Measurements from ENCODE around the gene CCN2.

Gene CCN2

DNA sequence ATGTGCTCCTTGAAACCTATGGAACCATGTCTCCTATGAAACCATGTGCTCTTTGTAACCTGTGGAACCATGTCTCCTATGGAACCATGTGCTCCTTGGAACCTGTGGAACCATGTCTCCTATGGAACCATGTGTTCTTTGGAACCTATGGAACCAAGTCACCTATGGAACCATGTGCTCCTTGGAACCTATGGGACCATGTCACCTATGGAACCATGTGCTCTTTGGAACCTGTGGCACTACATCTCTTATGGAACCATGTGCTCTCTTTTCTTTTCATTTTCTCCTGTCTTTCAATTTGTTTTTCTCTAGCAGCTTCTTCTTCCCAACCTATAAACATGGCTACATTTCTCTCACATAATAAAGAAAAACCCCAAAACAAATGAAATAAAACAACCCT lies 11.9 kb upstream of the CCN2 start:
- DNase-seq = no peak

DNA sequence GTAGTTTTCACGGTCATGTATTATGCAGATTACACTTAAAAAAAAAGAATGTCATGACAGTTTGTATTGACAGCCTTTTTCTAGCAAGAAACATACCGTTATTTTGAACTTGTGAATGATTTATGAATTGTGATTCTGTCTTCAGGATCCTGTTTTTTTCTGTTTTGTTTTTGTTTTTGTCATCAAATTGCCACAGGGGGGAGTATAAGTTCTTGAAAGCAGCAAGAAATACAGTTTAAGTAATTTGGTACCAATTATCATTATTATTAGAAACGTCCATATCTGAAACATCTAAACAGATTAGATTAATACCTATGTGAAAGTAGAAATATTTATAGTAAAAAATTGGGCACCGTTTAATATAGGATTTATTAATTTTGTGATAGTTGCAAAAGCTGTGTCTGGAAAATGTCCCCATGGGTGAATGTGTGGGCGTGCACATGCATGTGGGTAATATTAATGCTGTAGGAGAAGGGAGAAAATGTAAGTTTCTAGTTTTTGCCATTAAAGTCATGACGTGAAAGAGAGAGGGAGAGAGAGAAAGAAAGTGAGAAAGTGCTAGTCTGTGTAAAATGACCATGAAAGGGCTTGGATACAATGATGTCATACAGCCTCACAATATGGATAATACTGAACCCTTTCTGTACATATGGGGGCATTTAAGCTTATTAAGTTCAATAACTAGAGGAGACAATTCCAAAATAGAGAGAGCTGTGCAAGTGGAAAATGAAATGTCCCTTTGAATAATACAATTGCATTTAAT lies 9.4 kb upstream of the CCN2 start:
- DNase-seq = no peak

DNA sequence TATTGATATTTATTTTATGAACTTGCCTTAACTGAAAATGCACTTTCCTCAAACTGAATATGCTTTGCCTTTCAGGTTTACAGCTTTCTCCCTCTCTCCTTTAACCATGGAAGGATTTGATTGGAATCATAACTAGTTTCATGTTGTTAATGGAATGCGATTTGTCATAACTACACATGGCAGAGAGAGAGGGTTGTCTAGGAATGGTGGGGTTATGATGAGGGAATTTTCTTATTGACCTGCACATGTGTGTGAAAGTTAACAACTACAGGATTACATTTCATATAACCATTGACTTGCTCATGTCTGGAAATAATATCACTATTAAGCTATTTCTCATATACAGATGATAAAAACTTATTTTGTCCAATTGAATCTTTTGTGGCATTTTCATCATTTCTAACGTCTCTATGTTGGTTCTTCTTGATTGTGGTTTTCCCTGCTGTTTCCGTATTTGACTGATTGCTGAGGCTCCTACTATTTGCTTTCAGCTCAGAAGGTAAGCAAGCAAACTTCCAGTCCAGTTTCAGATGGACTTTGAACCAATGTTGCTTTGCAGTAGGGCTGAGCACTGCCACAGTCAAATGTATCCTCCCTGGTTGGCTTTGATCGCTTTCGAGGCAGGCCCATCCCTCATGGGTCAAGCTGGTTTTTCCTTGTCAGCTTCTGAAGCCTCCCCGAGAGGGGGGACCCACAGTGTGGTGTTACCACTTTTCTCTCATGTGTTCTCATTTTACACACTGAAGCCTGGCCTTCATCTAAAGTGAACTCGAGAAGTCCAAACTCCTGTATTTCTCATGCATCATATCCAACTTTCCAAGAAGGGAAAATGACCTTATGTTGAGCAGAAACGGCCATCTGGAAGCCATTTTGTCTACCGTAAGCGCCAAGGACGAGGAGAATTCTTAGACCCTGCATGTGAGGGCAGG lies 7.6 kb upstream of the CCN2 start:
- no peak for DNase-seq

DNA sequence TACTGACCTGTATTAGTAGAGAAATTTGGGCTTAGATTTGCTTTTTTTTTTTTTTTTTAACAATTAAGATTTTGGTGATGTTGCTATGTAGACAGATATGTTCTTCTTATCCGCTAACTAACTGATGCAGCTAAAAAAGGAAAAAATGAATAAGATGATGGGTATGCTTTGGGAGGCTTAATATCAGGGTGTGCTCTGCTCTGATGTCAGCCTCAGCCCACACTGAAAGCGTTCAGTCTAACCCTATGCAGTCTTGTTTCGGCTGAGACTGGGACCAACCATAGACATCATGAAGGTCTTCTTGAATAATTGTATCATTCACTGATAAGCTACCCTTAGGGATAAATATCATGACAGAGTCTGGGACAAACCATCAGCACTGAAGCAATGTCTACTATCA lies 6.9 kb upstream of the CCN2 start:
- no peak for DNase-seq

DNA sequence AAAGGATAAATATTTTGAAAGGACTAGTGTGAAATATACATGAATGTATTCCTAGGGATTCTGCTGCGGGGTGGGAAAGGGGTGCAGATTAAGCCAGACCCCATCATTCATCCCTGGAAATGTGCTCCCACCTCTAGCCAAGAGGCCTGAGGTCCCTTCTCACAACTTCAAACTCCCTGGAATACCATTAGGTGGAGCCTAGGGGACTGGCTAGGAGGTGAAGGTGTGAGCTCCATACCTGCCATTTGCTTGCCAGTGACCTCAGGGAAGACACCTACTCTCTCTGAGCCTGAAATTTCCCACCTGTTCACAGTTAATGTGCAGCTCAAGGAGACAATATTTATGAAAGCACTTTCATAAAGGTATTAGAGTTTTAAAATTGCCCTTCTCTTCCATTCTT lies 4.7 kb upstream of the CCN2 start:
- no peak for DNase-seq

DNA sequence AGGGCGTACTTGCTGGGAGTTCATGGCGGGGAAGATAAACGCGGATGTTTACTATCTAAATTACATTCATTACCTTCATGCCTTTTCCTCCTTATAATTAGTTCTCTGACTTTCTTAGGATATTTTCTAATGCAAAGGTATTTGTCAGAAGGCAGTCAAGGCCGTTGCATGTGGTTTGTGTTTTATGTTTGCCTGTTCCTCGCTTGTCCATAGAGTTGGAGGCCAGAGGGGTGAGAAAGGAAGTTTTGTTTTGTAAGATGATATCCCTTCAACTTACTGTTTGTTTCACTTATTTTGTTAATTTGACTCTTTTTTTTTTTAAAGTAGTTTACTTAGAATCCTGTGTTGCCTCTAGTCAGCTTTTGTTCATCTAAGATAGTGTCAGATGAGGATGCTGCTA lies 4.0 kb upstream of the CCN2 start:
- DNase-seq = no peak

DNA sequence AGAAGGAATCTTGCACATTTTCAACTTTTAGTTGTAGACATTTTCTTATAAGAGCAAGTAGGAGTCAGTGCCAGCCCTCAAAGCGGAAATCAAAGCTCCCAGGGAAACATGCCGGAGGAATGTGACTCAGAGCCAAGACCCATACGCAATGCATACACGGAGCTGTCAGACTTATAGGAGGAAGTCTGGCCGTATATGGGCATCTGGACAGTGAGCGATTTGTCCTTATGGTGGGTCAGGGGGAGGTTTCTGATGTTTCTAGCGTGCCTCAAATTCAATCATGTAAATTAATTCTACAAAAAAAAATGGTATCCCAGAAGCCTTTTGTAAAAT lies 3.6 kb upstream of the CCN2 start:
- peak in 1 of 2 experiments; percentile 44 for DNase-seq

DNA sequence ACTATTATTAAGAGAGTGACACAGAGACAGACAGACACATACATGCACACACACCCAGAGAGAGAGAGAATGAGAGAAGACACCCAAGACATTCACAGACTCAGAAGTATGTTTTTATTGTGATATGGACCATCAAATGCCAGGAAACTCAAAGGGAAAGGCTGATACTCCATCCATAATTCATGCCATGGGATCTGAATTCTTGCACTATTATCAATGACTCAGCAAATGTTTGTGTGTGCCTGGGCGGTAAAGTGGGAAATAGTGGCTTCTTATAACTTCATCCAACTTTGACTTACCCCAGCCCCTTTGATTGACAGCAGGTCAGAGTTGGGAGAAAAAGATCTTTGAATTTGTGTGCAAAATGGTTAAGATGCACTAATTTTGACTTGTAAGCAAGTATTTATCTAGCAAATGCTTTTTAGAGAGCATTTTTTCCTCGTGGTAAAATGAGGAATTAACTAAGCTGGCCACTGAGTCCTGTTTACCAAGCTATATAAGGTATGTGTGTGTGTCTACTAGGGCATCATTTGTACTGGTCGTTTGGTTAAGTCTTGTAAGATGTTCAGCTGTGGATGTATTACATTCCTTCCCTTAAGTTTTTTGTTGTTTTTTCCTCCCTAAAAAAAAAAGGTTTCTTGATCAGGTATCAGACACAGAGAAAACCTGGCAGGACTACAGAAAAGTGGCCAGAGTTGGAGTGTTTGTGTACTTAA lies 3.0 kb upstream of the CCN2 start:
- no peak for DNase-seq

DNA sequence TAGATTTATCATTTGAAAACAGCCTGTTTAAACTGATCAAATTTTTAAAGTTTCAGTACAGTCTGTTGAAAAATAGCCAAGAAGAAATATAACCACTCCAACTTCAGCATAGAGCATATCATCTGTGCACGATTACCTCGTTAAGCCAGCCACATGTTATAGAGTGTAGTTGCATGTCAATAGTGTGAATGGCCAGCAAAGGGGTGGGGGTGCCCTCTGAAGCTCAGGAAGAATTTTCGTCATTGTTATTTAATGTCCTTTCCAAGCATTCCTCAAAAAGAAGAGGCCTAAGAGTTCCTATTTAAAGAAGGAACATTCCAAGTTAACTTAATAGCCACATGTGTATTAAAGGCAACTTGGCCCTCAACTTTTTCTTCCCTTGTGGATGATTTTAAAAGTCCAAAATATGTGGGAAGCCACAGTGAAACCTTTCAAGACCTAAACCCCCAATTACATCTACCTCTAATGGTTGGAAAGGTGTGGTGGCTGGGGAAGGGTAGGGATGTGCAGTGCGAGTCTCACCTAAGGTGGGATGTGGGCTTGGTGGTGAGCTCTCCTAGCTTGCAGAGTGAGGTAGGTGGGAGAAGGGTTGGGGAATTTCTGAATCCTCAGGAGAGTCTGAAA lies 1.8 kb upstream of the CCN2 start:
- no peak for DNase-seq

DNA sequence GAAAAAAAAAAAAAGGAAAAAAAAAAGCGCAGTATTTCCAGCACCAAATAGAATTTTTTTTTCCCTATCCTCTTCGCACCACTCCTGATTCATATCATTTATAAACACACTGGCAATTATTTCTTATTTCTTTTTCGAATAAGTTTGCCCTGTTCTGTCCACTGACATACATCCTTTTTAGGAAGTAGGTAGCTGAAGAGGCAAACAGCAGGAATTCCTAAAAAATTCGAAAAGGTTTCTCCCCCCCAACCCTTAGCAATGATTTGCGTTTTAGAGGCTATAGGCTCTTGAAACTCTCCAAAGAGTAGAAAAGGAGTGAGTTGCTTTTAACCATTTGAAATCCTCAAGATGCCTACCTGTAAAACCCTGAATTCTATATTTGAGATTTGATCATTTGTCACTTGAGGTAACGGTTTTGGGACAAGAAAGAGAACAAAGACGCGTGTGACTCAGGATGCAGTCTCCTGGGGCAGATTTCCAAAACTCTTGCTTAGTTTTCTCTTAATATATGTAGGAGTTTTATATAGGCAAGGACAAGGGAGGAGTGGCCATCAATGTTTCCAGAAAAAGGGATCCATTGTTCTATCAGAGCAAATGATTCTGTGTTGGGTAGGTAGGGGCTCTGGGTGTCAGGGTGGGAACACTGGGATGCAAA lies 531 bp upstream of the CCN2 start:
- DNase-seq = no peak

DNA sequence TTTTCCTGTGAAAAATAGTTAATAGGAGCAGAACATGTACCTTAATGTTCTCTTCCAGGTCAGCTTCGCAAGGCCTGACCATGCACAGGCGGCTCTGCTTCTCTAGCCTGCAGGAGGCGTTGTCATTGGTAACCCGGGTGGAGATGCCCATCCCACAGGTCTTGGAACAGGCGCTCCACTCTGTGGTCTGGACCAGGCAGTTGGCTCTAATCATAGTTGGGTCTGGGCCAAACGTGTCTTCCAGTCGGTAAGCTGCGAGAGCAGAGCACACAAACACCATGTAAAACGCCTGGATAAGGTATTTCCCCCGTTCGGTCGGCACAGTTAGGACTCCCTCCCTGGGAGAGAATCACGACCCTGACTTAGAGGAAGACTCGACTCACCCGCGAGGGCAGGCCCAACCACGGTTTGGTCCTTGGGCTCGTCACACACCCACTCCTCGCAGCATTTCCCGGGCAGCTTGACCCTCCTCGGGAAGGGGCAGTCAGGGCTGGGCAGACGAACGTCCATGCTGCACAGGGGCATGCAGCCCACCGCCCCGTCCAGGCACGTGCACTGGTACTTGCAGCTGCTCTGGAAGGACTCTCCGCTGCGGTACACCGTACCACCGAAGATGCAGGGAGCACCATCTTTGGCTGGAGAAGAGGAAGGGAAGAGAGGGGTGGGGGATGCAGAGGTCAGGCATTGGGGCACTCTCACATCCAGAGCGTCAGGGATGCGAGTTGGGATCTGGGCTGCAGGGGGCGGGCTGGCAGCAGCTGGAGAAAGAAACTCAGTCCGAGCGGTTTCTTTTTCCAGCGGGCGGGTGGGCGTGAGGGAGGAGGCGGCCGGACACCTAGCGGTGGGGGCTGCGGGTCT lies 1.0 kb downstream of the CCN2 start:
- peak; percentile 14 to 54 for DNase-seq

DNA sequence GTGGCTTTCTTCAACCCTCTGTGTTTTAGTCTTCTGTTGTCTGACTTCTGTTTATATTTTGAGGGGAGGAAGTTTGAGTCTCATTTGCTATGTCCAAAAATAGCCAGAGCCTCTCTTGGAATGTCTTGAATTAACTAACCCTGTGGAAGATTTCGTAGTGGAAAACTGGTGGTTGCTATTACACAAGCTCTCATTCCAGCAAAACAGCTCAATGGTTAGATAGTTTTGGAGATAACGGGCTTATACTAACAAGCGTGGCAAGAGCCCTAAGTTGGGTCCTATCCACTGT lies 1.6 kb downstream of the CCN2 start:
- DNase-seq = no peak

DNA sequence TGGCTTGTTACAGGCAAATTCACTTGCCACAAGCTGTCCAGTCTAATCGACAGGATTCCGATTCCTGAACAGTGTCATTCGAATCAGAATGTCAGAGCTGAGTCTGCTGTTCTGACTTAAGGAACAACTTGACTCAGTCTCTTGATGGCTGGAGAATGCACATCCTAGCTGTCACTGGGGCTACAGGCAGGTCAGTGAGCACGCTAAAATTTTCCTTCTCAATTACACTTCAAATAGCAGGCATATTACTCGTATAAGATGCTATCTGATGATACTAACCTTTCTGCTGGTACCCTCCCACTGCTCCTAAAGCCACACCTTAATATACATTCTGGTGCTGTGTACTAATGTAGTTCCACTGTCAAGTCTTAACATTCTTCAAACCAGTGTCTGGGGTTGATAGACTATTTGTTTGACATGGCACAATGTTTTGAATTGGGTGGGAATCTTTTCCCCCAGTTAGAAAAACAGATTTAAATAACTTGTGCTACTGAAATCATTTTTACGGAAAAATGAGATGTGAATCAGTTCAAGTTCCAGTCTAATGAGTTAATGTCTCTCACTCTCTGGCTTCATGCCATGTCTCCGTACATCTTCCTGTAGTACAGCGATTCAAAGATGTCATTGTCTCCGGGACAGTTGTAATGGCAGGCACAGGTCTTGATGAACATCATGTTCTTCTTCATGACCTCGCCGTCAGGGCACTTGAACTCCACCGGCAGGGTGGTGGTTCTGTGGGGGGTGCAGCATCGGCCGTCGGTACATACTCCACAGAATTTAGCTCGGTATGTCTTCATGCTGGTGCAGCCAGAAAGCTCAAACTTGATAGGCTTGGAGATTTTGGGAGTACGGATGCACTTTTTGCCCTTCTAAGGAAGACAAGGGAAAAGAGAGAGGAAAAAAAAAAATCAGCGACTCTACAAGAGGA lies 2.2 kb downstream of the CCN2 start:
- no peak for DNase-seq

DNA sequence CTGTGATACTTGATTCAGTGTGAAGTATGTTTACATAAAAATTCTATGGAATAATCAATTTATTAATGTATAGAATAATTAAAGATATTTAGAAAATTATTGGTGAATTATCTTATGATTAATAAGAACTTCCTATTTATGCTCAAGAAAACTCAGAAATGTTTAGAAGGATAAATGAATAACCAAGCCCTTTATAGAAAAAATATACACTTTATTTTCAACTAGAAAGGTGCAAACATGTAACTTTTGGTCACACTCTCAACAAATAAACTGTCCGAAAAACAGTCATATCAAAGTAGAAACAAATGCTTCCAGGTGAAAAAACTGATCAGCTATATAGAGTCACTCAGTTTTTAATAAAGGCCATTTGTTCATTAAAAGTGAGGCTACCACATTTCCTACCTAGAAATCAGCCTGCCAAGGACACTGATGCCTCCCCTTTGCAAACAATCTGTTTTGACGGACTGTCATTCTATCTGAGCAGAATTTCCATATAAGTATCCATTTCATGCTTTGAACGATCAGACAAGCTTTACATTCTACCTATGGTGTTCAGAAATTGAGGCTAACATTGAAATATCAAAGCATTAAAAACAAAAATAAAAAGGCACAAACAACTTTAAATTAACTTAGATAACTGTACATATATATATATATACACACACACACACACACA lies 3.0 kb downstream of the CCN2 start:
- DNase-seq = no peak

DNA sequence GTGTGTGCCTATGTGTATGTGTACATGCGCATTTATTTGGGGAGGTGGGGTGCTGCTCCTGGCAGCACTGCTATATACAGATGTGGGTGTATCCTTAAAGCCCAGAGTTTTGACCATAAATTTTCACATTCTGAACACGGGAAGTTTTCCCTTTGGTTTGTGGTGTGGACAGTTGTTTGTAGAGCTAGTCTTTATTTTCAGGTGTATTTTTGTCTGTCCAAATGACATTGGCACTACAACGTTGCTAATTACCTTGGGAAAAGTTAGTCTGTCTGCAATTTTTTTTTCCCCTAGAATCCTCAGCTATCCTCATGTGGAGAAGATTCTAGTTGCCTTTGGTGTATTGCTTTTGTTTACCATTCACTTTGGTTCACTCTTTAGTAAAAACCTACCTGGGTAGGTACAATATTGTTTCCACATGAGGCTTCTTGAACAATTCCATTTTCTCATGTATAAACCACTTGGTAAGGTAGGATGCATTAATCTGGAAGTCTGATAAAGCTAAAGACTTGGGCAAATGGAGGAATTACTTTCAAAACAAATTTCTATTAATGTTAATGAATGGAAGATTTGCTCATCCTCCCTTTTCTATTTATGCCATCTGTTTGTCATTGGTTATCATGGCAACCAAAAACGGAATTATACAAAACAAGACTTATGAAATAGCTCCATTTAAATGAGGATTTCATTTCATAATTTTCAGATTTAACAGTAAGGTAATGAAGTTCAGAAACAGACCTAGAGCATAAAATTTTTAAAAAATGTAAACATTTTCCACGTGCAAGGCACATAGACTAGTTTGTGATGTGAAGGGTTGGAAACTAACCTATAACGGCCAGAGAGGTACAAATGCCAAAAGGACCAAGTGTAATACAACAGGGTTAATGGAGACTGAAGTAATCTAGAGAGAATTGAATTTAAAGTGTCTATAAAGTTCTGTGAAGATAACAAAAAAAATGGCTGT lies 3.9 kb downstream of the CCN2 start:
- DNase-seq = no peak

DNA sequence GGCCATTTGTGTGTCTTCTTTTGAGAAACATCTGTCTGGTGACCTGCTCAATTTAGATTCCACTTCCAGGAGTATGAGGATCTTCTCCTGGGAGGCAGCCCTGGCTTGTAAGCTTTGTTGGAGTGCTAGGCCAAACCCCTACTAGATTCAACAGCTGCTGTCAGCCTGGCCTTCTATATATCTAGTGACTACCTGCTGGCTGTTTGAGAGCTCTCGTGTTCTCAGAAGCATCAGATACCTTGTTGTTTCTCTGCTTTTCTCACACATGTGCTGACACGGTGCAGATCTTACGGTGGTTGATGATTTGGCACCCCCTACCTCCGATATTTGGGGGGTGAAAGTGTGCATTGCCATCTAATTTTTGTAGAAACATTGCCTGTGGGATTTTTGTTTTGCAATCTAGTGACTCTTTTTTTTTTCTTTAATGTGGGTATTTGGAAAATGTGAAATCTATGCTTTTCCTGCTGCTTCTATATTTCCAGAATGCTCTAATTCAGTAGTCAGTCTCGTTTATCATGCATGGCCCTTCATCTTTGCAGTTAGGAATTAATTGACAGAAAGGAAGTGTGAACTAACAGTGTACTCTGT lies 4.7 kb downstream of the CCN2 start:
- no peak for DNase-seq

DNA sequence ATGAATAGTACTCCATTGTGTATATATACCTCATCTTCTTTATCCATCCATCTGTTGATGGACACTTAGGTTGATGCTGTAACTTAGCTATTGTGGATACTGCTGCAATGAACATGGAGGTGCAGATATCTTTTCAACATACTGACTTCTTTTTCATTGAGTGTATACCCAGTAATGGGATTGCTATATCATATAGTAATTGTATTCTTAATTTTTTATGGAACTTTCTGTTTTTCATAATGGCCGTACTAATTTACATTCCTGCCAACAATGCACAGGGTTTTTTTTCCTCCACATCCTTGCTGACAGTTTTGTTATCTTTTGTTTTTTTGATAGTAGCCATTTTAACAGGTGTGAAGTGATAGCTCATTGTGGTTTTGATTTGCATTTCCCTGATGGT lies 5.2 kb downstream of the CCN2 start:
- DNase-seq = no peak
